HPDE6-E6E7 (cell line): Measurements from ENCODE around the gene CTIF.

Experiments
- DNase-seq: peaks from one replicate; pipeline ENCODE4 v3.0.0; 2011; ENCODE audit warnings: missing footprints; ENCODE audit errors: extremely low spot score

The CTIF gene

GRCh38 chr18:48833701-48834412, 295.0 kb downstream of the CTIF start:
- no peak for DNase-seq

DNA sequence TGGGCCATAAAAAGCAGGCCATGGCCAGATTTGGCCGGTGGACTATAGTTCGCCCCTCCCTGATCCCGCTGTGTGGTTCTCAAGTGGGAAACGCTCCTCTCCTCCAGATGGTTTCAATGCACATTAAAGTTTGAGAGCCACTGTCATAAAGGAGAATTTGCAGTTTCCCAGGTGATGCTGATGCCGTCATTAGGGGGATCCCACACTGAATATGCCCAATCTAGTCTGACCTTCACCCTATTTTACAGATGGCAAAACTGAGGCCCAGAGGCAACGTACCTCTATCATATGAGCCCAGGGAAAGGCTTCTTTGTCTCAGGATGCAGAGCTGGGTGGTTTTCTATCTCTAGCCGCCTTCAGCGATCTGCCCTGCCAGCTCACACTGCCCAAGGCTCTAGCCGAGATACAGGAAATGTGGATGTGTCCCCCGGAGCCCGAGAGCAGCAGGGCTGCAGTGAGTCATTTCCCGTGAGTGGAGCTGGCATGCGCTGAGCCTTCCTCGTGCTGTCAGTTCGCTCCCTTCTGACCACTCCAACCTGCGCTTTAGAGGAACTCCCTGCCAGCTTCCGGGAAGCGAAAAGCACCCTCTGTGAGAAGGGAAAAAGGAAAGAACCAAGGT, 295.7 kb downstream of the CTIF start:
- DNase-seq = peak; percentile 92

DNA sequence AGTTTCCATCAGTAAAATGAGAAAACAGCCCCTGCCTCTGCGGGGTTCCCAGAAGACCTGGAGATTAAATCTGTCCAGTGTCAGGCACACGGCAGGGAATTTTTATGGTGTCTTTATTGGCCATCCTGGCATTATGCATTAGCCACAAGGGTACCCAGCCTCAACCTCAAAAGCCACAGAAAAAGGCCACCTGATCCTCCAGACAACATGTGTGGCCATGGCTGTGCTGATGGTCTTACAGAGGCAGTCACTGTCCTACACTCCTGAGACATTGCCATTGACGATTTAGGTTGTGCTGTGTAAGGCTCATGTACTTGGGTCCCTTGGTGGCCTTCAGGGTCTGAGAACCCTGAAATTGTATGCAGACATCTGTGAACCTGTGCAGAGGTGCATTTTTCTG, 296.3 kb downstream of the CTIF start:
- no peak for DNase-seq

- no peak for DNase-seq
These were observed 296.9 kb downstream of the CTIF start for GRCh38 chr18:48835745-48836170.

DNA sequence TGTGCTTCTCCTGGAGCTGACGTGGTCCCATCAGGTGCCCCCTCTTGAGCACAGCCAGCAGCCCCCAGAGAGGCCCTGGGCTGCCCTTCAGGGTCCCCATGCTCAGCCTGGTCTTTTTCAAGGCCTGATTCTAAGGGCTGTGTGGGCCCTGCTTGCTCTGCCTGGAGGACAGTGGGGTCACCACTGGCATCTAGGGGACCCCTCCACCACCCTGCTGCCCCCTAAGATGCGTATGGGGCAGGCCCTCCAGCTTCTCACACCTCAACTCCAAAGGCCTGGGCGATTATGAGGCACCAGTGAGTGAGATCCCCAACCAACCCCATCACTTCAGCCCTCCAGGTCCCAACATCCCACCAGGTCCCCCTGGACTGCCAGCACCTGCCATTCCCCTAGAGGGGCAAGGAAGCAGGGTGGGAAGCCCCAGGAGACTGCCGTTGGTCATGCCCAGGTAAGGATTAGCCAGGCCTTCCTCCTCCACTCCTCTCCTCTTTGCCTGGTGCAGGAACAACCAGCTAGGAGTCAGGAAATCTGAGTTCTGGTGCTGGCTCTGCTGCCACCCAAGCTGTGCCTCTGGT, 297.5 kb downstream of the CTIF start:
- DNase-seq = no peak

DNA sequence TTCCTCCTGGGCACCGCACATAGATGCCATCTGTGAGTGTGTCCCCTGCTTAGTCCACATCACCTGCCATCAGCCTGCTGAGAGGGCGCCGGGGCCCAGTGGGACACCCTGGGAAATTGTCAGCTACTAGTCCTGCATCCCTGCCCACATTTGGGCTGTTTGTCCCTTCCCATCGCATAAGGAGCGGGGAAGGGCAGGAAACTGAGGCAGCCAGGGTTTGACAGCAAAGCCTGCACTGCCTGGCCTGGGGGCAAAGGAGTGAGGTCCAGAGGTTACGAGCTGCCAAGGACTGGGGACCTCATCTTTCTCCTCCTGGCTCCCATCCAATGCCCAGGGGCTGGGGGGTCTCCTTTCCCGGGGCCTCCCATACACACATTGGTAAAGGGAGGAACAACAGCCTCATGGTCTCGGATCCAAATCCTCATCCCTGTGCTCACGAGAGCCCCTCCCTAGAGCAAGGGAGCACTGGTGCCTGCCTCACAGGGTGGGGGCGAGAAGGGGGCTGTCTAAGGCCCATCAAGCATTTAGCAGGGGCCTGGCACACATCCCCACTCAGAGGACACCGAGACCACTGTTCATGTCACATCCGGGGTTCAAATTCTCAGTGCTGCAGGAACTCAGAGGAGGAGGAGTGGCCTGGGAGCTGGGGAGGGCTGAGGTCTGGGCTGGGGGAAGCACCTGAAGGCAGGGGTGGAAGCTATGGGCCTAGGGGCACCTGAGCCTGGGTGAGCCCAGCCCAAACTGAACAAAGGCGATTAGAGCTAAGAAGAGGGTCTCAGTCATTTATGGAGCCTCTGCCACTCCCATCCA, 298.2 kb downstream of the CTIF start:
- DNase-seq = no peak

DNA sequence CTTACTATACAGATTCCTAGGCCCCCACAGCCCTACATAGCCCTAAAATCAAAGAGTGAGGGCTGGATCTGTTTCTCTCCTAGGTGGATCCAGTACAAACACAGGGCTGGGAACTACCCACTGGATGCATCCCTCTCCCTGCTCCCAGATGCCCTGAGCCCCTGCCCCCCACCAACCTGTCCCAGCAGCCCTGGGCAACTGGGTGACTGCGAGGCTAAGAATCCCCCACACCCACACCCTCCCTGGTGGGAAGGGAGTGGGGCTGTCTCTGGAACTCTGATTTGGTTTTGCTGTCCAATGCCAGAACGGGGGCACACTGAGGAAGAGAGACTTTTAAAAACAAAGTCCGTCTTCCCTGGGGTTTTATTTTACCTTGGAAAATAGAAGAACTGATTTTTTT, 298.8 kb downstream of the CTIF start:
- DNase-seq = no peak

DNA sequence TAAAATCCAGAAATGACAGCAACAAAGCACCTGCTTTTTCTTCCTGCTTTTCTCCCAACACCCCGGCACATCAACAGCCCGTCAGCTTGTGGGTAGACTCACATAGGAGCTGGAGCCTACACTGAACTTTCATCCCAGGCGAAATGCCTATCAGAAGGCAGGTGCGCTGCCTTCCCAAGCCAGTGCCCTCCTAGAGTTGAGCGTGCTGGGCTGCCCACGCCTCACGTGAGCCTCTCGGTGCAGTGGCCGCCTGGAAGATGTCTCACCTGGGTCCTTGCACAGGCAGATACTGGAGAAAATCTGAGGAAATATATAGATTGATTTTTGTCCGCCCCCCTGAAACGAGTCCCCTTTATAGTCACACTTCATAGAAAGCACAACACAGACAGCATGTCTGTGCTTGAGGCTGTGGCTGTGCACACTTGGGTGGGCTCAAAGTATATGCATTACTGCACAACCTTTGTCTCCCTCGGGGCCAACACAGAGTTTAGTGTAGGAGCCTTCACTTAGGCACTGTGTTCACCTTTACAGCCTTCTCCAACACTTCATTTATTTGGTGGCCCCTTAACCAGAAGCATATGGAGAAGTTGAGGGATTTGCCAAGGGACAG, 299.4 kb downstream of the CTIF start:
- no peak for DNase-seq

DNA sequence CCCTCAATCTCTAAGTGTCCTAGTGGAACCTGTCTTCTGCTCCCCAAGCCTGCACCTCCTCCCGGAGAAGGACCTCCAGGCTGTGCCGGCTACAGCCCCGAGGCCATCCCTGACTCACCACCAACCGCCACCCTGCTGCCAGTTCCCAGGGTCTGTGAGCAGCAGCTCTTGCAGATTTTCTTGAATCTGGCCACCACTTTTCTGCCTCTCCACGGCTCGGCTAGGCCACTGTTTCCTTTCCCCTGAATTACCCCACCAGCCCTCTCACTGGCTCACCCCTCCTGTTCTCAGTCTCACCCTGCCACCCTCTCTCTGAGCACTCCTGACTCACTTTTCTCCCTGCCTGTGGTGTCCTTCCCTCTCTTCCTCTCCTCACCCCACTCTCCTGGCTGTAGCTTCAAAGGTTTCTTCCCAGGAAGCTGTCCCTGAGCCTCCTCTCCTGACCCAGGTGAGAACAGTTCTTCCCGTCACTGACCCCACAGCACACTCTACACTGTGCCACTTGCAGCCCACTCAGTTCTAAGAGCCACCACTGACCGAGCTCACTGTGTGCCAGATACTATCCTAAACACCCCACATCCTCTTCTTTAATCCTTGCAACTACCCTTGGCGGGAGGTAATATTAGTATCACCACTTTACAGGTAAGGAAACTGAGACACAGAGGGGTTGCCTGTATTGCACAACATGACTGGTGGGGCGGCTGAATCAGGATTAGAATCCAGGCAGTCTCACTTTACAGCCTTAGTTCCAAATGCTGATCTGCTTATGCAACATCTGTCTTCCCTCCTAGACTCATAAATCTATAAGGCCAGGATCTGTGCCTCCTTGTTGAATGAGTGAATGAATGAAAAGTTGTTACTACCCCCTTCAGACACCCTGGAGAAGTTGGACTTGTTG, 300.3 kb downstream of the CTIF start:
- peak; percentile 68 for DNase-seq

GRCh38 chr18:48839819-48840490, 301.1 kb downstream of the CTIF start:
- DNase-seq = no peak

DNA sequence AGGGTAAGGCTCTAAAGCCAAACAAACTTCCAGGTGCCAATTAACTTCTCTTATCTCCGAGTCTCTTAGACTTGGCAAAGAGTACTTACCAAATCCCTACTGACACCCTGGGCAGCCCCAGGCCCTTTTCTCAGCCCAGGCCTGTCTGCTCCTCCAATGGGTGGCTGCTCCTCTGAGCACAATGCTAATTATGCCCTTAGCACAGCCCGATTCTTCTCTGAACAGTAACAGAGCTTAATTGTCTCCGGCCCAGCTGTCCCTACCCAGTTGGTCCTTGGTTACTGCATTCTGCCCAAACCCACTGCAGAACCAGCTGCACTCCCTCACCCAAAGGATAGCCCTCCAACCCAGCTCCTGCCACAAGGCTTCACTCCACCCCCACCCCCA, 301.7 kb downstream of the CTIF start:
- DNase-seq = no peak

GRCh38 chr18:48841381-48842258, 302.8 kb downstream of the CTIF start:
- DNase-seq = no peak

- no peak for DNase-seq
These were observed 303.6 kb downstream of the CTIF start for GRCh38 chr18:48842259-48843061.

DNA sequence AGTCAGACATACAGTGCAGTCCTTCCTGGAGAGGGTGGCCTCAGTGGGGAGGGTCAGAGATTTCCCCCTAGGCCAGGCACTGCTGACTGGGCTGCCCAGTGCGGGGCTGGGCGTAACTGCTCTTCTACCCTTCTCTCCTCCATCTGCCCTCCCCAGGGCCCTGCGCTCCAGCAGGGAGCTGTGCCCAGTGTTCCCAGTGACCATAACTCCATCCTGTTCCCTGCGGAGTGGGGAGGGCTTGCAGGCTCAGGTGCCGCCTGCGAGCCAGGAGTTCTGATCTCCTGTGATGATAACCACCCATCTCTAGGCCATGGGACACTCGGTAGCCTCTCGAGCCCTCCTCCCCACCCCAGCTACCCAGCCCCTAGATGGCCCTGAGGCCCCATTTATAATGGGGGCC, 304.3 kb downstream of the CTIF start:
- no peak for DNase-seq

DNA sequence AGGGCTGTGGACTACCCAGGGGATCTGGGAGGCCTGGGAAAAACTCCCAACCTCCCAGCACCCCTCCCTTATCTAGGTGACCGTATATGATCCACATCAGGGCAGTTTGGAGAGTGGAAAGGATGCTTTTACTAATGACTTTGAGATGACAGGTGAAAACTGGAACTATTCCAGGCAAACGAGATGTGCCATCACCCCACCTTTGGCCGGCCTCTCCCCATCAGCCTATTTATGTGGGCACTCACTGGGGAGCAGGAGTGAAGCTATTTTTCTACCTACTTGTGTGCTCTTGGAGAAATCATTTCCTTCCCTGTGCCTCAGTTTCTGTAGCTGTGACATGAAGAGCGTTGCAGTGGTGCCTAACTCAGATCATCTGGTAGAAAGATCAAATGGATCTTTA, 304.8 kb downstream of the CTIF start:
- no peak for DNase-seq

- DNase-seq = no peak
These were observed 305.4 kb downstream of the CTIF start for GRCh38 chr18:48844271-48844670.

GRCh38 chr18:48845174-48845573, 306.3 kb downstream of the CTIF start:
- DNase-seq = no peak

DNA sequence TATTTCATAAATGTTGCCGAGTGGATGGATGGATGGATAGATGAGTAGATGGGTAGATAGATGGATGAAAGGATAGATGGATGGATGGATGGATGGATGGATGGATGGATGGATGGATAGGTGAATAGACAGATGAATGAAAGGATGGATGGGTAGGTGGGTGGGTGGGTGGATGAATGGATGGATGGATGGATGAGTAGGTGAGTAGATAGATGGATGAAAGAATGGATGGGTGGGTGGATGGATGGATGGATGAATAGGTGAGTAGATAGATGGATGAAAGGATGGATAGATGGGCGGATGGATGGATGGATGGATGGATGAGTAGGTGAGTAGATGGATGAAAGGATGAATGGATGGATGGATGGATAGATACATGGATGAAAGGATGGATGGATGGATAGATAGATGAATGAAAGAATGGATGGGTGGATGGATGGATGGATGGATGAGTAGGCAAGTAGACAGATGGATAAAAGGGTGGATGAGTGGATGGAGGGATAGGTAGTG, 307.6 kb downstream of the CTIF start:
- no peak for DNase-seq
